NT2/D1 (cell line): ENCODE results near the gene PADI6.

Experiments used
- DNase-seq: peaks from one replicate; pipeline ENCODE4 v3.0.0-alpha.2; 2011; ENCODE audit warnings: low read depth, low spot score
- H3K27me3 ChIP-seq: 2 replicates; pipeline ENCODE4 v1.6.0; 2011; ENCODE audit warnings: mild to moderate bottlenecking; ENCODE audit not compliant: insufficient read length, insufficient read depth
- H3K36me3 ChIP-seq: 2 replicates; pipeline ENCODE4 v1.6.1; 2011; ENCODE audit warnings: mild to moderate bottlenecking, low read length, mixed read lengths; ENCODE audit not compliant: insufficient read depth, insufficient read length
- H3K4me1 ChIP-seq: 2 replicates; pipeline ENCODE4 v1.5.1; 2011; ENCODE audit not compliant: insufficient read depth, insufficient read length
- H3K4me3 ChIP-seq: 2 replicates; pipeline ENCODE4 v1.5.1; 2011; ENCODE audit warnings: low read depth; ENCODE audit not compliant: insufficient read length
- H3K9ac ChIP-seq: 2 replicates; pipeline ENCODE4 v1.6.0; 2011; ENCODE audit warnings: low read depth; ENCODE audit not compliant: insufficient read length
- H3K9me3 ChIP-seq: 2 replicates; pipeline ENCODE4 v1.5.1; 2011; ENCODE audit warnings: mild to moderate bottlenecking, low read length; ENCODE audit not compliant: insufficient read depth
- SUZ12 ChIP-seq: IDR thresholded peaks from 2 replicates; pipeline ENCODE4 v1.6.1; 2011; ENCODE audit not compliant: insufficient read length, insufficient read depth; ENCODE audit errors: extremely low read depth
- YY1 ChIP-seq: IDR thresholded peaks from 2 replicates; pipeline ENCODE4 v1.6.1; 2011; ENCODE audit not compliant: insufficient read length, insufficient read depth
- ZNF274 ChIP-seq: IDR thresholded peaks from 2 replicates; pipeline ENCODE4 v1.6.1; 2011; ENCODE audit warnings: mild to moderate bottlenecking, low read depth, low read length

Gene PADI6

DNA sequence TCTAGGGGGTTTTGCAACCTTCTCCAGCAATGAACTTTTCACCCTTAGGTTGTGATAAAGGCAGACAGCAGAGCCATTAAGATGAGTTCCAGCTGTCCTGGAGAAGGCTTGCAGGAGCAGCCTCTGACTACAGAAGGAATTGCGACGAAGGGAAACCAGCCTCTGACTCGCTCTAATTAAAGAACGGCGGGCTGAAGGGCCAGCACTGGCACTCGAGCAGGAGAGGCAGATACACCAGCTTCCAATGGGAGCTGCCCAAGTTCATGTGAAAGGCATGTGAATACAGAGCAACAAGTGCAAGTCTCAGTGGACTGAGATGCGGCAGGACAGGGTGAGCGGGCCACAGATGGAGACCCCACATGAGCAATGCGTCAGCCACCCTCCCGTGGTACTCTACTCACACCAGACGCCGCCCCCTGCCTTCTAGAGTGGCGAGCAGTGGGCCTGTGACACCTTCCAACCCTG lies 51.8 kb downstream of the PADI6 start:
- H3K36me3 ChIP-seq = peaks cover 89% of the 10 kb centered on the region
- no peak for DNase-seq
- H3K4me1 ChIP-seq = peaks cover 23% of the 10 kb centered on the region
- no peaks in the 10 kb centered on the region for H3K27me3 ChIP-seq
- no peak overlapping the region for H3K4me3 ChIP-seq
- no peaks in the 10 kb centered on the region for H3K9me3 ChIP-seq
- no peak for TF ChIP-seq YY1
- no peak for TF ChIP-seq ZNF274
- no peak for TF ChIP-seq SUZ12
- H3K9ac ChIP-seq = no peak overlapping the region

DNA sequence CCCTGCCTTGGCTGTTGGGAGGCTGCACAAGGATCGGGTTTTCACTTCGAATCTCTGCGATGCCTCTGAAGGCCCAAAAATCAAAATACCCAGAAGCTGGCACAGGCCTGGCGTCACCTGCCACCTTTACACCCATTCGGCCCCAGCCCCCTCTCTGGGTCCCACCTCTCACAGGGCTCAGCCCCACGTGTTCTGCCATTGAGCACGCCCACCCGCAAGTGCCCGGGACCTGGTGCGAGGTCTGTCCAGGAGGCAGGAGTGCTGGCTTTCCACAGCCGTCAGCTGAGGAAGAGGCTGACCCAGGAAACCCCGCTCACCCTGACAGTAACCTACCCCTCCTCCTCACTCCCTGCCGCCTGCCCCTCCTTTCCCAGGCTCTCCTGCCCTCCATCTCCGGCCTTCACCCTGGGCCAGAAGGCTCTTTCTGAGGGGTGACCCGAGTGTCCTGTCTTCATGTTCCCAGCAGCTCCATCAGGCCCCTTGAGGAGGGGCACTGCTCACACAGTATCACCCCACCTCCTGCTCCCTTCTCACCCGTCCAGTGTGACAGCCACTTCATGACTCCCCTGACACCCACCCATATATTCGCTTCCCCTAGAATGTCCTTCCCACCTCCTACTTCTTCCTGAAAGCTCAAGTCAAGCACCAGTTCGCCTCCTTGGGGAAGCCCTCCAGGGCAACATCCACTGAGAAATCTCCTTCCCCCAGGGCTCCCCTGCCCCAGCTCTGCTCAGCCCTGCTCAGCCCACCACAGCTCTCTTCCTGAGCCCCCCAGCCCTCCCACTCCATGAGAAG lies 54.0 kb downstream of the PADI6 start:
- TF ChIP-seq YY1 (no peak), ZNF274 (no peak), SUZ12 (no peak)
- peaks cover 85% of the 10 kb centered on the region for H3K36me3 ChIP-seq

DNA sequence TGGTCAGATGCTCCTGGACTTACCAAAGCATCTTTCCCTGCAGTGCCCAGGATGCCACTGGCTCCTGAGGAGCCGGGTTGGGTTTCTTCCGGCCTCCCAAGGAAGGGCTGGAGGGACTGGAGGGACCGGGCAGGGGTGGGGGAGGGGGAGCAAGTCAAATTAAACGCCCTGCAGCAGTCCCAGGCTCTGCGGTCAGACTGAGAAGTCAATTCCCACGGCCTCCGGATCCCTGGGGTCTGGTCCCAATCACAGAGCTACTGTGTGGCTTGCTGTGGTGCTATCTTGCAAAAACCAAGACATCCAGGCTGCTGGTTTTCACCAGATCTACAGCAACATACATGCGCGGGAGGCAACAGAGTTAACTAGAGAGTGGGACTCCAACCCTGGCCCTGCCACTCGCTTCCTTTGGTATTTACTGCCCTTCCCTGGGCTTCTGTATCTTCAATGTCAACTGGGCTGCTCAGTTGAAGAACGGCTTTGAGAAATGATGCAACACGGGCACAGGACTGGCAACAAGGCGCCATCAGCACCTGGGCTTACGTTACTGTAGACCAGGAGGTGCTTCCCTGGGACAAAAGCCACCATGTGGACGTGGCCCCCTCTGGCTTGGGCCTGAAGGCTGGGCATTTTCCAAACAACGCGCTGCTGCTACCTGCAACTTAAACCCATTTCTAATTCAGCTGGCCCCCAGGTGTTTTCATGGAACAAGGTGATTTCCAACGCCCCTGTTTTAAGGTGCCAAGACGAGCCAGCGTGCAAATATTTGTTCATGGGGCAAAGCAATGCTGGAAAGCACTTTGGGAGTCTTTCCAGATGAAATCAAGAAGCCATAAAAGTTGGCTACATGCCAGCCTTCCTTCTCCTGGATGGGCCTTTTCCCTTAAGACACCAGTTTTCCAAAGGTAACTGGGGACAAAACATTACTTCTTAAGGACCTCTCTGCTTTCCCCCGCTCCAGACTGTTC lies 56.0 kb downstream of the PADI6 start:
- H3K4me1 ChIP-seq = peaks cover 30% of the 10 kb centered on the region
- no peak overlapping the region for H3K4me3 ChIP-seq
- DNase-seq = no peak
- peak overlapping the region; percentile 47 for H3K9ac ChIP-seq
- no peaks in the 10 kb centered on the region for H3K9me3 ChIP-seq
- peaks cover 87% of the 10 kb centered on the region for H3K36me3 ChIP-seq
- TF ChIP-seq SUZ12 (no peak), YY1 (no peak), ZNF274 (no peak)
- no peaks in the 10 kb centered on the region for H3K27me3 ChIP-seq

More for the DNA sequence above, 54.0 kb downstream of the PADI6 start:
- H3K9ac ChIP-seq = no peak overlapping the region
- peaks cover 25% of the 10 kb centered on the region for H3K4me1 ChIP-seq
- no peak for DNase-seq
- no peaks in the 10 kb centered on the region for H3K9me3 ChIP-seq
- H3K27me3 ChIP-seq = no peaks in the 10 kb centered on the region
- no peak overlapping the region for H3K4me3 ChIP-seq

DNA sequence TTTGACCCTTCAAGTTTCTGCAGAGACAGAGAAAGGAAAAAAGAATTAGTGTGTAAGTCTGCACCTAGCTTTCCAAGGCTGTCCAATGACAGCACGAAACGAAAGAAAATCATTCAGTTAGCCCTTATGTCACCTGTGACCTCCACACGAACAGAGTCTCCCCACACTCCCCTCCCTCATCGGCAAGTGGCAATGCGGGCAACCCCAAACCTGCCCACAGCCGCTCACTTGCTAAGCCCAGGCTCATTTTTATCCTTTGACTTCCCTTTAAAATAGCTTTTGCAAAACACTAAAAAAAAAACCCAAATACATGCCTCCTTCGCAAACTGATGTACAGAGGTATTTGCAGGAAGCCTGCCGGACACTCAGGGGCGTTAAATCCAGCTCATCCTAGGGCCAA lies 57.2 kb downstream of the PADI6 start:
- no peak for DNase-seq
- no peak overlapping the region for H3K4me3 ChIP-seq
- no peaks in the 10 kb centered on the region for H3K27me3 ChIP-seq
- TF ChIP-seq ZNF274 (no peak), YY1 (no peak), SUZ12 (no peak)
- H3K9me3 ChIP-seq = no peaks in the 10 kb centered on the region
- peaks cover 32% of the 10 kb centered on the region for H3K4me1 ChIP-seq
- H3K9ac ChIP-seq = no peak overlapping the region
- H3K36me3 ChIP-seq = peaks cover 87% of the 10 kb centered on the region

- Histone ChIP-seq H3K36me3 (peaks cover 86% of the 10 kb centered on the region), H3K9me3 (no peaks in the 10 kb centered on the region), H3K9ac (peak overlapping the region; percentile 1), H3K4me1 (peaks cover 38% of the 10 kb centered on the region), H3K27me3 (no peaks in the 10 kb centered on the region), H3K4me3 (no peak overlapping the region)
- no peak for DNase-seq
- TF ChIP-seq YY1 = no peak
- no peak for TF ChIP-seq ZNF274
- no peak for TF ChIP-seq SUZ12
Observed at GRCh38 chr1:17432412-17432811, 60.4 kb downstream of the PADI6 start.

DNA sequence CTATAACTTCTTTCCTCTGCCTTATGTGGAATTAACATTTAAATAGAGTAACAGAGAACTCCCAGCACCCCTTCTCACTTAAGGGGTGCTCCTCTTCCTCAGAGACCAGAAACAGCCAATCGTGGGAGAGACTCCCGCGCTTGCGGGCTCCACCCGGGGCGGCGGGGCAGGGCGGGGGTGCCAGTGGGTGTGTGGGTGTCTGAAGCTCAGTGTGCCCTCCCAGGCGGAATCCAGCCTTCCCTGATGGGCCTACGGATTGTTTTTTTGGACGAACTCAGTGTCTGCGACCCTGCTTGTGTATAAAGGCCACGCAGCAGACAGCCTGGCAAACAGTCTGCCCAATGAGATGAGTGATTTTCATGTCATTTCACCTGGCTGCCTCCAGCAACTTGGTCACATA lies 61.3 kb downstream of the PADI6 start:
- peaks cover 30% of the 10 kb centered on the region for H3K4me1 ChIP-seq
- no peak overlapping the region for H3K4me3 ChIP-seq
- H3K9ac ChIP-seq = no peak overlapping the region
- H3K36me3 ChIP-seq = peaks cover 78% of the 10 kb centered on the region
- DNase-seq = no peak
- no peaks in the 10 kb centered on the region for H3K27me3 ChIP-seq
- no peaks in the 10 kb centered on the region for H3K9me3 ChIP-seq
- no peak for TF ChIP-seq SUZ12
- TF ChIP-seq YY1 = no peak
- TF ChIP-seq ZNF274 = no peak

DNA sequence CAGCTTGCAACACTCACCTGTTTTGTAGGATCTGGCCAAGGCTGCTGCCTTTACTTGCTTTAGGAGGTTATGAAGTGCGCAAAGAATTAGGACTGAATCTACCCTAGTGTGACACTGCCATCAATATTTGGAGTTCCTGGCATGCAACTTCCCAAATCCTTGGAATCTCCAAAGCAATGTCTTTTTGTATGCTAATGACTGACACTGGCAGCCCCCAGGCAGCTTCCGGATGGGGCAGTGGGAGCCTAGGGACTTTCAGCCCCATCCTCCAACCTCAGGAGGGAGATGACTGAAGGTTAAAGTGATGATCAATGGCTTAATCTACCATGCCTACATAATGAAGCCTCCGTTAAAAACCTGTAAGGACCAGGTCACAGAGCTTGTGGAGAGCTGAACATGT lies 62.0 kb downstream of the PADI6 start:
- Histone ChIP-seq H3K9ac (no peak overlapping the region), H3K27me3 (no peaks in the 10 kb centered on the region), H3K4me1 (peaks cover 27% of the 10 kb centered on the region), H3K9me3 (no peaks in the 10 kb centered on the region), H3K4me3 (no peak overlapping the region), H3K36me3 (peaks cover 70% of the 10 kb centered on the region)
- DNase-seq = peak; percentile 63
- TF ChIP-seq YY1 = no peak
- TF ChIP-seq ZNF274 = no peak
- no peak for TF ChIP-seq SUZ12
